Stomach (tissue), 9 donors: Measurements from ENCODE around the gene DEFB121. TPM values are rescaled to one million over a fixed set of nuclear protein-coding genes. Genes with fewer than 3 reads are reported as not detected.
"Not testable (repeated sequence)": the region's sequence is repeated elsewhere in the genome, so short reads cannot be mapped to it uniquely, and the experiment has no call there.

Experiments
- DNase-seq, 2 donors: peaks; one replicate each; pipeline versions ENCODE4 v3.0.0 to v3.0.0-alpha.2; 2013 to 2019
- H3K27ac ChIP-seq, 5 donors: fragments of 200-600 bp in 4 of 5; sonication (generic) in 4 of 5; one replicate each; pipeline ENCODE4 v1.5.1; 2013 to 2019; ENCODE audit warnings: mild to moderate bottlenecking in 1 of 5, moderate library complexity in 1 of 5
- H3K27me3 ChIP-seq, 3 donors: fragments of 200-600 bp; sonication (generic); one replicate each; pipeline ENCODE4 v1.5.1; 2017 to 2019; ENCODE audit warnings: mixed run types in 1 of 3
- H3K36me3 ChIP-seq, 4 donors: fragments of 200-600 bp; sonication (generic); 1 replicate in 3 of 4; 2 replicates in 1 of 4; pipeline ENCODE4 v1.5.1; 2016 to 2019
- H3K4me1 ChIP-seq, 4 donors: fragments of 200-600 bp; sonication (generic); one replicate each; pipeline ENCODE4 v1.5.1; 2016 to 2019
- H3K4me3 ChIP-seq, 4 donors: fragments of 200-600 bp; sonication (generic) in 3 of 4; one replicate each; pipeline ENCODE4 v1.5.1; 2016 to 2019; ENCODE audit warnings: mild to moderate bottlenecking in 1 of 4
- H3K9me3 ChIP-seq, 4 donors: fragments of 200-600 bp; sonication (generic); one replicate each; pipeline ENCODE4 v1.5.1; 2016 to 2019
- CTCF ChIP-seq, 7 experiments: fragments of 450-650 bp in 4 of 7; fragments of 200-600 bp in 3 of 7; sonication (generic) in 3 of 7; IDR thresholded peaks; one replicate each; pipeline ENCODE4 v1.5.1; 2016 to 2019; ENCODE audit warnings: antibody characterized with exemption in 7 of 7, control low read depth in 2 of 7, mild to moderate bottlenecking in 1 of 7
- EP300 ChIP-seq: sonication (generic); formaldehyde crosslinking; IDR thresholded peaks from one replicate; pipeline ENCODE4 v1.6.1; 2017; ENCODE audit warnings: antibody characterized with exemption
- POLR2A ChIP-seq, 4 donors: fragments of 450-650 bp; IDR thresholded peaks; one replicate each; pipeline ENCODE4 v1.6.1; 2016; ENCODE audit warnings: antibody characterized with exemption in 4 of 4, control low read depth in 2 of 4, mild to moderate bottlenecking in 1 of 4, moderate library complexity in 1 of 4
- POLR2AphosphoS5 ChIP-seq, 3 donors: sonication (generic); formaldehyde crosslinking; IDR thresholded peaks; one replicate each; pipeline ENCODE4 v1.6.1; 2016; ENCODE audit warnings: antibody characterized with exemption in 3 of 3
- WGBS, 5 donors: extraction: QIAGEN DNeasy Blood & Tissue Kit in 3 of 5; methylation state at CpG; one replicate each; pipeline versions ENCODE4 v1.1.5 to v1.1.7; 2013 to 2018; 5-methylcytosine and 5-hydroxymethylcytosine counted together
- intact Hi-C: fragments of 100-400 bp; cut with DNase I; formaldehyde crosslinking; loops from one replicate; pipeline ENCODE4 v1.15.1; 2023; ENCODE audit warnings: low total_unique reads
- polyA plus RNA-seq, 3 donors: library from polyadenylated mRNA; stranded (reverse); fragments of 200-250 nt; gene quantifications; one replicate each; pipeline ENCODE4 v1.2.3, GENCODE V29; 2013
- total RNA-seq, 5 donors: library from RNA; depleted of rRNA; stranded (reverse); fragments of >200 nt; gene quantifications; one replicate each; pipeline versions ENCODE4 v1.1.0 to v1.2.3, GENCODE V29; 2014 to 2016
- donor health status: healthy with polysubstance abuse.
- donor health status: Bipolar disorder and iron deficiency.
- donor health status: healthy.

Gene DEFB121
- total and polyA plus RNA-seq, 8 donors: not detected

- Histone ChIP-seq H3K27ac (no peak overlapping the region), H3K36me3 (no peaks in the 10 kb centered on the region), H3K27me3 (peaks cover 0 to 1% (median 0%) of the 10 kb centered on the region in 3 donors), H3K4me1 (no peaks in the 10 kb centered on the region), H3K4me3 (no peak overlapping the region), H3K9me3 (no peaks in the 10 kb centered on the region)
- DNase-seq: no peak
- 69 to 74% (median 71%) methylated on average over 12 of the region's 12 CpGs for WGBS, 5 donors
- intact Hi-C loops: no loop called here
- TF ChIP-seq EP300: no peak
Observed at GRCh38 chr20:31446084-31446819, 40.2 kb upstream of the DEFB121 start.

- Histone ChIP-seq H3K27me3 (peaks cover 0 to 10% (median 0%) of the 10 kb centered on the region in 3 donors), H3K4me1 (no peaks in the 10 kb centered on the region)
Observed at GRCh38 chr20:31440012-31440659, 34.1 kb upstream of the DEFB121 start, which contains the start of gene DEFB123. DEFB123 (plus strand) TSS chr20:31440632; CDS start chr20:31440699, 67 bp downstream.

GRCh38 chr20:31430568-31431115 lies 24.6 kb upstream of the DEFB121 start:
- TF ChIP-seq POLR2AphosphoS5 (IDR thresholded peaks at IDR 0.05) (no peak), CTCF (IDR thresholded peaks at IDR 0.05) (no peak), EP300 (no peak), POLR2A (IDR thresholded peaks at IDR 0.05) (no peak)
- intact Hi-C loops: no loop called here
- H3K9me3 ChIP-seq: peaks cover 0 to 18% (median 12%) of the 10 kb centered on the region in 4 donors
- WGBS, 5 donors: 59 to 65% (median 62%) methylated on average over 4 of the region's 4 CpGs
- H3K36me3 ChIP-seq: no peaks in the 10 kb centered on the region
- H3K27ac ChIP-seq: no peak overlapping the region
- DNase-seq: no peak
- H3K4me1 ChIP-seq: no peaks in the 10 kb centered on the region
- H3K27me3 ChIP-seq: peaks cover 0 to 9% (median 4%) of the 10 kb centered on the region in 3 donors
- no peak overlapping the region for H3K4me3 ChIP-seq

More at GRCh38 chr20:31440012-31440659, 34.1 kb upstream of the DEFB121 start, which contains the start of gene DEFB123:
- Histone ChIP-seq H3K9me3 (no peaks in the 10 kb centered on the region), H3K36me3 (no peaks in the 10 kb centered on the region), H3K4me3 (no peak within 1 kb of the TSS), H3K27ac (no peak within 1 kb of the TSS)
- 74 to 82% (median 76%) methylated on average over 13 to 16 of the region's 16 CpGs for WGBS, 5 donors
- DNase-seq: no peak
- intact Hi-C loops: no loop called here
- TF ChIP-seq POLR2AphosphoS5 (IDR thresholded peaks at IDR 0.05): no peak
- no peak for TF ChIP-seq POLR2A (IDR thresholded peaks at IDR 0.05)
- TF ChIP-seq CTCF (IDR thresholded peaks at IDR 0.05): no peak
- TF ChIP-seq EP300: no peak

GRCh38 chr20:31427576-31427975 lies 21.6 kb upstream of the DEFB121 start:
- H3K4me3 ChIP-seq, H3K4me1 ChIP-seq, H3K27me3 ChIP-seq, H3K27ac ChIP-seq, DNase-seq, H3K36me3 ChIP-seq, intact Hi-C loops: not testable (repeated sequence)
- 89 to 97% (median 94%) methylated on average over 5 to 29 of the region's 31 CpGs for WGBS, 5 donors
- H3K9me3 ChIP-seq: peaks cover 0 to 18% (median 12%) of the 10 kb centered on the region in 4 donors

GRCh38 chr20:31426891-31427551 lies 21.0 kb upstream of the DEFB121 start:
- H3K27me3 ChIP-seq, H3K36me3 ChIP-seq, intact Hi-C loops, H3K4me1 ChIP-seq, H3K4me3 ChIP-seq, H3K27ac ChIP-seq, DNase-seq: not testable (repeated sequence)
- 90 to 97% (median 93%) methylated on average over 11 to 31 of the region's 48 CpGs; no CpG with 5 or more reads in 1 of the 5 donors for WGBS, 5 donors
- peaks cover 0 to 18% (median 12%) of the 10 kb centered on the region in 4 donors for H3K9me3 ChIP-seq
